GM12878 (cell line): ENCODE results near the gene BNIP5. TPM values are rescaled to one million over a fixed set of nuclear protein-coding genes. Genes with fewer than 3 reads are reported as not detected.

Source experiments
- ATAC-seq: fragments of 200-7000 bp; cut with Tn5 transposase; 3 replicates; pipeline ENCODE4 v1.9.1; 2020; ENCODE audit warnings: mild to moderate bottlenecking, moderate library complexity
- BruUV-seq: library from RNA; stranded (reverse); fragments of 400-500 nt; replicated peaks from 2 replicates; lab custom pipeline; 2021; lab: Mats Ljungman, UMichigan
- CTCF ChIA-PET: fragments of 300-600 bp; sonication (Branson Sonifier 250); formaldehyde crosslinking; extraction: SDS; loops from one replicate; lab custom pipeline; 2021; ENCODE audit warnings: inconsistent platforms; lab: Yijun Ruan, JAX
- POLR2A ChIA-PET: fragments of 350-600 bp; formaldehyde crosslinking; extraction: SDS; loops from one replicate; lab custom pipeline; 2021; ENCODE audit warnings: inconsistent platforms; lab: Charles Lee
- RAD21 ChIA-PET: fragments of 300-600 bp; sonication (Branson Sonifier 250); formaldehyde crosslinking; loops from one replicate; lab custom pipeline; 2023; ENCODE audit warnings: antibody characterized with exemption; ENCODE audit not compliant: unreplicated experiment; lab: Charles Lee
- SMC1A ChIA-PET: fragments of 300-600 bp; sonication (Branson Sonifier 250); formaldehyde crosslinking; loops from one replicate; lab custom pipeline; 2023; ENCODE audit not compliant: unreplicated experiment, uncharacterized antibody; lab: Charles Lee
- DNase-seq: peaks from one replicate; pipeline ENCODE4 v3.0.0-alpha.2; 2011; ENCODE audit warnings: low read depth, low spot score
- FAIRE-seq: peaks from 3 replicates; lab custom pipeline; 2011; peaks lifted over from hg19 to GRCh38; lab: Jason Lieb, UNC
- H2AFZ ChIP-seq: 2 replicates; pipeline ENCODE4 v1.6.0; 2011; ENCODE audit warnings: low read depth, low read length, control low read depth; ENCODE audit not compliant: control insufficient read depth
- H3K27ac ChIP-seq: 2 replicates; pipeline ENCODE4 v1.5.1; 2011; ENCODE audit warnings: control low read depth; ENCODE audit not compliant: control insufficient read depth, insufficient read depth
- H3K27me3 ChIP-seq, 2 experiments: replicated peaks in 1 of 2; 2 replicates each; pipeline versions ENCODE4 v1.6.0 to v1.6.1; 2011; ENCODE audit warnings: low read length in 1 of 2; ENCODE audit not compliant: control insufficient read depth in 2 of 2, insufficient read depth in 2 of 2
- H3K36me3 ChIP-seq, 2 experiments: 2 replicates each; pipeline ENCODE4 v1.5.1; 2011; ENCODE audit warnings: low read length in 1 of 2; ENCODE audit not compliant: control insufficient read depth in 2 of 2, insufficient read depth in 2 of 2
- H3K4me1 ChIP-seq: 2 replicates; pipeline ENCODE4 v1.6.1; 2011; ENCODE audit warnings: mild to moderate bottlenecking, low read length, moderate library complexity, mixed read lengths; ENCODE audit not compliant: control insufficient read depth, insufficient read depth
- H3K4me2 ChIP-seq: 2 replicates; pipeline ENCODE4 v1.6.0; 2011; ENCODE audit warnings: control low read depth; ENCODE audit not compliant: control insufficient read depth, insufficient read depth
- H3K4me3 ChIP-seq: fragments of 200-600 bp; sonication (generic); 2 replicates; pipeline ENCODE4 v1.5.1; 2016
- H3K79me2 ChIP-seq: 2 replicates; pipeline ENCODE4 v1.6.0; 2011; ENCODE audit warnings: low read length; ENCODE audit not compliant: control insufficient read depth, insufficient read depth
- H3K9ac ChIP-seq: 2 replicates; pipeline ENCODE4 v1.8.0; 2011; ENCODE audit warnings: low read length, control low read depth, mixed read lengths; ENCODE audit not compliant: control insufficient read depth, insufficient read depth
- H3K9me3 ChIP-seq: replicated peaks from 3 replicates; pipeline ENCODE4 v1.5.1; 2011; ENCODE audit warnings: mild to moderate bottlenecking, low read length; ENCODE audit not compliant: control insufficient read depth, insufficient read depth
- H4K20me1 ChIP-seq: 2 replicates; pipeline ENCODE4 v1.6.0; 2011; ENCODE audit not compliant: control insufficient read depth, insufficient read depth
- WGBS: methylation state at CpG from one replicate; pipeline ENCODE4 v1.1.6; 2016; ENCODE audit warnings: low lambda C conversion rate; ENCODE audit not compliant: insufficient replicate concordance, insufficient coverage; ENCODE audit errors: missing lambda C conversion rate; 5-methylcytosine and 5-hydroxymethylcytosine counted together
- in situ Hi-C: fragments of 300-500 bp; cut with MboI; formaldehyde crosslinking; loops from 9 replicates; pipeline ENCODE4 v1.14.3; 2018; ENCODE audit warnings: mixed read lengths
- intact Hi-C: fragments of 100-400 bp; cut with micrococcal nuclease; formaldehyde crosslinking; loops from one replicate; pipeline ENCODE4 v1.14.2; 2022; ENCODE audit not compliant: unreplicated experiment
- polyA plus RNA-seq, 11 experiments: library from polyadenylated mRNA; depleted of rRNA in 4 of 11; unstranded in 6 of 11; stranded (reverse) in 5 of 11; fragments of >200 nt; fragmentation: Nextera tagmentation in 4 of 11; fragmentation: Illumina TruSeq in 1 of 11; extraction: Ambion mirVana in 4 of 11; extraction: Trizol in 1 of 11; gene quantifications; 1 replicate in 1 of 11; 2 replicates in 10 of 11; pipeline versions ENCODE4 v1.2.1 to v1.2.3, GENCODE V29; 2011 to 2016; ENCODE audit warnings: inconsistent platforms in 2 of 11, missing spikeins in 2 of 11, low read depth in 1 of 11
- total RNA-seq, 4 experiments: library from RNA; depleted of rRNA in 3 of 4; stranded (reverse); fragments of >200 nt in 3 of 4; fragmentation: Illumina TruSeq in 1 of 4; extraction: Trizol in 1 of 4; gene quantifications; 2 replicates each; pipeline versions ENCODE4 v1.2.1 to v1.2.3, GENCODE V29; 2013 to 2021
- TF ChIP-seq, protein P1 (sequence below): fragments of 450-650 bp; formaldehyde crosslinking; IDR thresholded peaks from 2 replicates; pipeline ENCODE4 v1.4.0; 2022; ENCODE audit warnings: mild to moderate bottlenecking, moderate library complexity

The BNIP5 gene
- total and polyA plus RNA-seq, 10 of the 15 experiments (the other 5 are each of a cell fraction or from before 2014, with no cell fraction given), result 0.02 to 0.68 (median 0.05) TPM; not detected in 2

- BruUV-seq, result no TSS peak
- intact Hi-C loops, result no loop called here
- POLR2A ChIA-PET, result interaction anchor here (0.5 kb wide), 1 partner anchor 833 kb away, joined by 3 read pairs; no protein-coding TSS in a partner anchor
- no peak overlapping the region for H3K9ac ChIP-seq
- H3K4me2 ChIP-seq, result no peak overlapping the region
- TF ChIP-seq, protein P1, sequence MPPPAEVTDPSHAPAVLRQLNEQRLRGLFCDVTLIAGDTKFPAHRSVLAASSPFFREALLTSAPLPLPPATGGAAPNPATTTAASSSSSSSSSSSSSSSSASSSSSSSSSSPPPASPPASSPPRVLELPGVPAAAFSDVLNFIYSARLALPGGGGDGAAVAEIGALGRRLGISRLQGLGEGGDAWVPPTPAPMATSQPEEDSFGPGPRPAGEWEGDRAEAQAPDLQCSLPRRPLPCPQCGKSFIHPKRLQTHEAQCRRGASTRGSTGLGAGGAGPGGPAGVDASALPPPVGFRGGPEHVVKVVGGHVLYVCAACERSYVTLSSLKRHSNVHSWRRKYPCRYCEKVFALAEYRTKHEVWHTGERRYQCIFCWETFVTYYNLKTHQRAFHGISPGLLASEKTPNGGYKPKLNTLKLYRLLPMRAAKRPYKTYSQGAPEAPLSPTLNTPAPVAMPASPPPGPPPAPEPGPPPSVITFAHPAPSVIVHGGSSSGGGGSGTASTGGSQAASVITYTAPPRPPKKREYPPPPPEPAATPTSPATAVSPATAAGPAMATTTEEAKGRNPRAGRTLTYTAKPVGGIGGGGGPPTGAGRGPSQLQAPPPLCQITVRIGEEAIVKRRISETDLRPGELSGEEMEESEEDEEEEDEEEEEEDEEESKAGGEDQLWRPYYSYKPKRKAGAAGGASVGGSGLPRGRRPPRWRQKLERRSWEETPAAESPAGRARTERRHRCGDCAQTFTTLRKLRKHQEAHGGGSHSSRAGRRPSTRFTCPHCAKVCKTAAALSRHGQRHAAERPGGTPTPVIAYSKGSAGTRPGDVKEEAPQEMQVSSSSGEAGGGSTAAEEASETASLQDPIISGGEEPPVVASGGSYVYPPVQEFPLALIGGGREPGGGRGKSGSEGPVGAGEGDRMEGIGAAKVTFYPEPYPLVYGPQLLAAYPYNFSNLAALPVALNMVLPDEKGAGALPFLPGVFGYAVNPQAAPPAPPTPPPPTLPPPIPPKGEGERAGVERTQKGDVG (CRISPR knock-in tag), result no peak
- no peaks in the 10 kb centered on the region; a peak in 1 of 4 replicates for H3K27me3 ChIP-seq
- FAIRE-seq, result no peak
- RAD21 ChIA-PET, result no interaction called here
- no peak for ATAC-seq
- H2AFZ ChIP-seq, result no peak overlapping the region
- peaks cover 4% of the 10 kb centered on the region; the same call in 1 of the 3 replicates for H3K9me3 ChIP-seq
- WGBS, result 71% methylated on average over 4 of the region's 4 CpGs
- DNase-seq, result no peak
- no peaks in the 10 kb centered on the region for H3K36me3 ChIP-seq
- H3K79me2 ChIP-seq, result no peaks in the 10 kb centered on the region
- no peak overlapping the region for H3K27ac ChIP-seq
- in situ Hi-C loops, result no loop called here
- CTCF ChIA-PET, result no interaction called here
- no peak overlapping the region for H3K4me3 ChIP-seq
- H4K20me1 ChIP-seq, result no peaks in the 10 kb centered on the region
- no peaks in the 10 kb centered on the region for H3K4me1 ChIP-seq
- SMC1A ChIA-PET, result no interaction called here
These were observed 68.8 kb downstream of the BNIP5 start for GRCh38 chr6:36267731-36268477.
